Caco-2 (cell line): ENCODE data around the gene RNU1-3. TPM values are rescaled to one million over a fixed set of nuclear protein-coding genes. Genes with fewer than 3 reads are reported as not detected.
A peak's percentile ranks its signal among the peaks of the same experiment; 100 is the strongest.
"Not testable (repeated sequence)": the region's sequence is repeated elsewhere in the genome, so short reads cannot be mapped to it uniquely, and the experiment has no call there.

Experiments
- BruUV-seq: library from RNA; stranded (reverse); fragments of 400-500 nt; replicated peaks from 2 replicates; lab custom pipeline; 2021; lab: Mats Ljungman, UMichigan
- CTCF ChIA-PET: fragments of 300-600 bp; sonication (Branson Sonifier 250); formaldehyde crosslinking; loops from one replicate; lab custom pipeline; 2022; ENCODE audit warnings: antibody characterized with exemption; lab: Charles Lee
- POLR2A ChIA-PET: fragments of 300-600 bp; sonication (Branson Sonifier 250); formaldehyde crosslinking; loops from one replicate; lab custom pipeline; 2022; ENCODE audit warnings: antibody characterized with exemption; lab: Charles Lee
- DNase-seq, 2 experiments: peaks; one replicate each; pipeline versions ENCODE4 v3.0.0 to v3.0.0-alpha.2; 2020 to 2022
- H3K27me3 ChIP-seq: replicated peaks from 2 replicates; pipeline ENCODE4 v1.6.0; 2011; ENCODE audit warnings: low read length; ENCODE audit not compliant: control insufficient read depth, insufficient read depth
- H3K36me3 ChIP-seq: 2 replicates; pipeline ENCODE4 v1.5.1; 2011; ENCODE audit warnings: low read length; ENCODE audit not compliant: control insufficient read depth, insufficient read depth
- H3K4me1 ChIP-seq: fragments of 250-450 bp; sonication (Bioruptor Pico); 2 replicates; pipeline ENCODE4 v1.5.1; 2020; ENCODE audit warnings: mild to moderate bottlenecking
- H3K4me3 ChIP-seq: 2 replicates; pipeline ENCODE4 v1.5.1; 2011; ENCODE audit warnings: low read depth, mild to moderate bottlenecking, control low read depth, low read length
- H3K9me3 ChIP-seq: fragments of 250-450 bp; sonication (Bioruptor Pico); 2 replicates; pipeline ENCODE4 v1.5.1; 2020; ENCODE audit warnings: mild to moderate bottlenecking, moderate library complexity
- H3K27ac Mint-ChIP-seq: one replicate; pipeline ENCODE4 v1.8.0; 2022; ENCODE audit warnings: mixed read lengths; ENCODE audit not compliant: unreplicated experiment
- H3K27me3 Mint-ChIP-seq: one replicate; pipeline ENCODE4 v1.8.0; 2022; ENCODE audit warnings: mixed read lengths; ENCODE audit not compliant: insufficient read depth, unreplicated experiment
- H3K36me3 Mint-ChIP-seq: one replicate; pipeline ENCODE4 v1.8.0; 2022; ENCODE audit warnings: mild to moderate bottlenecking, mixed read lengths; ENCODE audit not compliant: insufficient read depth, unreplicated experiment
- H3K4me1 Mint-ChIP-seq: one replicate; pipeline ENCODE4 v1.8.0; 2022; ENCODE audit warnings: low read depth, mixed read lengths; ENCODE audit not compliant: unreplicated experiment
- H3K4me3 Mint-ChIP-seq: one replicate; pipeline ENCODE4 v1.8.0; 2022; ENCODE audit warnings: mild to moderate bottlenecking, moderate library complexity, mixed read lengths; ENCODE audit not compliant: unreplicated experiment
- H3K9me3 Mint-ChIP-seq: one replicate; pipeline ENCODE4 v1.8.0; 2022; ENCODE audit warnings: mixed read lengths; ENCODE audit not compliant: unreplicated experiment
- intact Hi-C: fragments of 100-400 bp; cut with micrococcal nuclease; formaldehyde crosslinking; loops from one replicate; pipeline ENCODE4 v1.10.0; 2022; ENCODE audit not compliant: unreplicated experiment
- total RNA-seq: library from RNA; stranded (reverse); gene quantifications from 2 replicates; pipeline ENCODE4 v1.2.3, GENCODE V29; 2022
- TF ChIP-seq, protein P1 (sequence below), 2 experiments: fragments of 200-600 bp in 1 of 2; IDR thresholded peaks; 1 replicate in 1 of 2; 2 replicates in 1 of 2; pipeline versions ENCODE4 v1.5.1 to v1.8.0; 2011 to 2022; ENCODE audit warnings: antibody characterized with exemption in 1 of 2, control low read depth in 1 of 2, inconsistent platforms in 1 of 2, low read depth in 1 of 2, low read length in 1 of 2, mild to moderate bottlenecking in 1 of 2, moderate library complexity in 1 of 2; ENCODE audit not compliant: insufficient read depth in 1 of 2, severe bottlenecking in 1 of 2, unreplicated experiment in 1 of 2

Gene RNU1-3
- total RNA-seq, 1 experiment from 2014 or later = 1,622 TPM

DNA sequence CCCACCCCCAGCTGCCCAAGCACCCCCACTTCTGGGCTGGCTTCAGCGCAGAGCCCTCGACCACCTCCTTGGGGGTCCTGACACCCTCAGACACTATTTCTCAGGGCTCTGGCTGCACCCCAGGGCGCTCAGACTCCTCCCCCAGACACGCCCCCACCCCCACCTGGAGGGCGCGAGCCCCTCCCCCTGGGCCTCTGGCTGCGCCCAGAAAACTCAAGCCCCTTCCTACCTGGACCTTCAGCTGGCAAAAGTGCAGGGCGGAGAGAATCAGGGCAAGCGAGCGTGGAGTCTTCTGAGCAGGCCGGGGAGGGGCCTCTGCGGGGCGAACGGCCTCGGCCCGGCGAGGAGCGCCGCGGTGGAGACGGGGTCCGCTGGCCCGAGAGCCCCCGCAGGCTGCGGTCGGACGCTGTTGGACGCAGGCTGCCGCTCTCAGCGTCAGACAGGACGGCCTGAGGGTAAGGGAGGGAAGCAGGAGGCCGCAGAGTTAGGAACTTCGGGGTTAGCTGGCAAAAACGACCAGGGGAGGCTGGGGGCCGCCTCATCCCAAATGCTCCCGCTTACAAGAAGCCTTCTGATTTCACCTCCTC is 36.0 kb downstream of the RNU1-3 start:
- Mint-ChIP-seq H3K9me3 (no peaks in the 10 kb centered on the region), H3K36me3 (peaks cover 46% of the 10 kb centered on the region), H3K27me3 (no peaks in the 10 kb centered on the region), H3K4me3 (no peak overlapping the region), H3K27ac (no peak overlapping the region), H3K4me1 (no peaks in the 10 kb centered on the region)
- no TSS peak for BruUV-seq
- H3K4me1 ChIP-seq = no peaks in the 10 kb centered on the region
- H3K27me3 ChIP-seq = no peaks in the 10 kb centered on the region
- H3K36me3 ChIP-seq = peaks cover 8% of the 10 kb centered on the region
- intact Hi-C loops = no loop called here
- POLR2A ChIA-PET = no interaction called here
- TF ChIP-seq, protein P1, sequence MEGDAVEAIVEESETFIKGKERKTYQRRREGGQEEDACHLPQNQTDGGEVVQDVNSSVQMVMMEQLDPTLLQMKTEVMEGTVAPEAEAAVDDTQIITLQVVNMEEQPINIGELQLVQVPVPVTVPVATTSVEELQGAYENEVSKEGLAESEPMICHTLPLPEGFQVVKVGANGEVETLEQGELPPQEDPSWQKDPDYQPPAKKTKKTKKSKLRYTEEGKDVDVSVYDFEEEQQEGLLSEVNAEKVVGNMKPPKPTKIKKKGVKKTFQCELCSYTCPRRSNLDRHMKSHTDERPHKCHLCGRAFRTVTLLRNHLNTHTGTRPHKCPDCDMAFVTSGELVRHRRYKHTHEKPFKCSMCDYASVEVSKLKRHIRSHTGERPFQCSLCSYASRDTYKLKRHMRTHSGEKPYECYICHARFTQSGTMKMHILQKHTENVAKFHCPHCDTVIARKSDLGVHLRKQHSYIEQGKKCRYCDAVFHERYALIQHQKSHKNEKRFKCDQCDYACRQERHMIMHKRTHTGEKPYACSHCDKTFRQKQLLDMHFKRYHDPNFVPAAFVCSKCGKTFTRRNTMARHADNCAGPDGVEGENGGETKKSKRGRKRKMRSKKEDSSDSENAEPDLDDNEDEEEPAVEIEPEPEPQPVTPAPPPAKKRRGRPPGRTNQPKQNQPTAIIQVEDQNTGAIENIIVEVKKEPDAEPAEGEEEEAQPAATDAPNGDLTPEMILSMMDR (IDR thresholded peaks at IDR 0.05; ENCODE audit: insufficient read depth in 1 of 2, low read depth in 1 of 2, low read length in 1 of 2, severe bottlenecking in 1 of 2, unreplicated experiment in 1 of 2) = no peak
- DNase-seq = peak in 1 of 2 experiments; percentile 33
- H3K4me3 ChIP-seq = no peak overlapping the region
- CTCF ChIA-PET = no interaction called here
- no peaks in the 10 kb centered on the region for H3K9me3 ChIP-seq

DNA sequence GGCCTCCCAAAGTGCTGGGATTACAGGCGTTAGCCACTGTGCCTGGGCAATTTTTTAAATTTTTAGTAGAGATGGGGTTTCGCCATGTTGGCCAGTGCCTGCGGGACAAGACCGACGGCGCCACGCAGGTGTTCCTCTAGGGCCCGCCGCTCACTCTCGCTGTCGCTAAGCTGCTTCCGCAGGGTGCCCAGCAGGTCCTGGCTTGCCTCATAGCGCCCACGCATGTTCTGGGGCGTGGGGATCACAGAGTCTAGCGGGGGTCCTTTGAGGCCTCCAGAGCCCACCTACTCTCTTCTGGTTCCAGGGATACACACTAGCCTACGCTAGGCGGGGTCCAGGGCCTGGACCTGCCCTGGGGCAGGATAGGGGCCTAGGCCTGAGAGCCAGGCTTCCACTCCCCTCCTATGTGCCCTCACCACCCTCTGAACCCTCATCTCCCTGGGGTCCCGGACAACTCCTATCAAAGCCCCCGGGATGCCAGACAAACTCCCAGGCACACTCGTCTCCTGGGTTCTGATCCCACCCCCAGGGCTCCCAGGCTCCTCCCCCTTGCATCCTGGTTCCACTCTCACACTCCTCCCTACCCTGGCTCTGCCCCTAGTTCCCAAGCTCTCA is 36.7 kb downstream of the RNU1-3 start:
- intact Hi-C loops, CTCF ChIA-PET, POLR2A ChIA-PET, H3K27ac Mint-ChIP-seq, H3K27me3 Mint-ChIP-seq, H3K27me3 ChIP-seq, H3K36me3 ChIP-seq, BruUV-seq, H3K9me3 ChIP-seq, H3K4me1 Mint-ChIP-seq, H3K4me1 ChIP-seq, H3K4me3 ChIP-seq, H3K9me3 Mint-ChIP-seq, H3K4me3 Mint-ChIP-seq: not testable (repeated sequence)
- H3K36me3 Mint-ChIP-seq = peaks cover 46% of the 10 kb centered on the region
- DNase-seq = peak in 1 of 2 experiments; percentile 40

DNA sequence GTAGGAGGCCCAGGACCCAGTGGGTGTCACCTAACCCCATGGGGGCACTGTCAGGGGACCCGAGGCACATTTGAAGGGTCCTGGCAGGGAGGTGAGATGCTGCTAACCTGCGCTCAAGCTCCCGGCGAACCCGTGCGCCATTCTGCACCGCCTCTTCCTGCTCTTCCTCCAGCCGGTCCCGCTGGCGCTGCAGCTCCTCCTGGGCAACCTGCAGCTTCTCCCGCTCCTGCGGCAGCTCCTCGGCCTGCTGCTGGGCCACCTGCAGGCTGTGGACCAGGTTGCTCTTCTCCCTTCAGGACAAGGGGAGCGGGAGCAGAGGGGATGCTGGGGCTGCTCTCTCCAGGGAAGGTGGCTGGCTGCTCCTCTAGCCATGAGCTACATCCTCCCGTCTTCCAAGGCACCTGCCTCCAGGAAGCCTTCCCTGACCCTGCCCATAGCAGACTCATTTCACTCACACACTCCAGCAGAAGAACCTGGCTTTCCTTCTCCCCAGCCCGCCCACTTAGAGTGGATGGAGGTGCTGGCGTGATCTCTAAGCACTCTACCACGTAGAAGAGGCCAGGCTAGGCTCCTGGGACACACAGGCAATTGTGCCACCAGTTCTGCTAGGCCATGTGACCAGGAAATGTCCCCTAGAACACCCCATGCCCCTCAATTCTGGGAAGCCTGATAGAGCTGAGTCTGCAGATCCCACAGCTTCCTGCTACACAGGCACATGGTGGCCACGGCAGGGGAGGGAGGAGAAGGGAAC is 38.2 kb downstream of the RNU1-3 start:
- Mint-ChIP-seq H3K36me3 (peaks cover 40% of the 10 kb centered on the region), H3K27ac (no peak overlapping the region)
- POLR2A ChIA-PET = no interaction called here

DNA sequence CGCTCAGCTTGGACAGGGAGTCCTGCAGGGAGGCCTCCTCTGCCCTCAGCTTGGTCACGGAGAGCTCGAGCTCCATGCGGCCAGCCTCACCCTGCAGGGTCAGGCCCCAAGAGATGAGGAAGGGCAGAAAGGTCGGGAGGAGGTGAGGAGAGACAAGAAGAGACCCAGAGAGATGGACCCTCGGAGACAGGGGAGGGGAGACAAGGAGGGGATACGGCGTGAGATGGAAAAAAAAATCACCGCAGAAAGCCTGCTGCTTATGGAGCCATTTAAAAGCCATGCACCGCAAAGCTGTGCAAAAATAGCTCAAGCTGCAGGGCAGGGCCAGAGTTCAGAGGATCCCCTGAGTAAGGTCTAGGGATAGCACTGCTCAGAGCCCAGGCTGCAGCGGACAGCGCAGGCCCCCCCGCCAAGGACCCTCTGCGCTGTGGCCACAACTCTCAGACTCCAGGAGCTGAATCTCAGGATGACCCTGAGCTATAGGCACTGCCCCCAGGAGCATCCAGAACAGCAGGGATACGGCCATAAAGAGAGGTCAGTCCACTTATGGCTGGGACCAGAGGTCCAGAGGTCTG is 40.3 kb downstream of the RNU1-3 start:
- H3K4me3 Mint-ChIP-seq, H3K4me1 Mint-ChIP-seq, H3K9me3 Mint-ChIP-seq, H3K27me3 ChIP-seq, BruUV-seq, H3K9me3 ChIP-seq, POLR2A ChIA-PET, H3K36me3 ChIP-seq, H3K4me3 ChIP-seq, H3K27ac Mint-ChIP-seq, intact Hi-C loops, H3K27me3 Mint-ChIP-seq, H3K4me1 ChIP-seq: not testable (repeated sequence)
- CTCF ChIA-PET = interaction anchor here (1.1 kb wide), 1 partner anchor 13 kb away, joined by 3 read pairs; the partner anchor contains the start of gene NBPF1
- peak in 1 of 2 experiments; percentile 27 for DNase-seq
- H3K36me3 Mint-ChIP-seq = peaks cover 31% of the 10 kb centered on the region

More for the DNA sequence above, 38.2 kb downstream of the RNU1-3 start:
- Mint-ChIP-seq H3K4me3 (no peak overlapping the region), H3K9me3 (no peaks in the 10 kb centered on the region), H3K4me1 (no peaks in the 10 kb centered on the region), H3K27me3 (no peaks in the 10 kb centered on the region)
- peak in 1 of 2 experiments; percentile 51 for DNase-seq
- CTCF ChIA-PET = interaction anchor here (0.6 kb wide), 1 partner anchor 153 kb away, joined by 5 read pairs; no protein-coding TSS in a partner anchor
- H3K36me3 ChIP-seq = peaks cover 8% of the 10 kb centered on the region
- H3K27me3 ChIP-seq = no peaks in the 10 kb centered on the region
- BruUV-seq = no TSS peak
- H3K9me3 ChIP-seq = no peaks in the 10 kb centered on the region
- no peak overlapping the region for H3K4me3 ChIP-seq
- H3K4me1 ChIP-seq = no peaks in the 10 kb centered on the region
- intact Hi-C loops = no loop called here
- TF ChIP-seq, protein P1 (IDR thresholded peaks at IDR 0.05; ENCODE audit: insufficient read depth in 1 of 2, low read depth in 1 of 2, low read length in 1 of 2, severe bottlenecking in 1 of 2, unreplicated experiment in 1 of 2) = no peak
